Erythroblast (primary cell): Measurements from ENCODE around the gene CYP4F8.
"Not testable (repeated sequence)": the region's sequence is repeated elsewhere in the genome, so short reads cannot be mapped to it uniquely, and the experiment has no call there.

Experiments
- GATA1 ChIP-seq: IDR thresholded peaks from 2 replicates; pipeline ENCODE4 v1.6.1; 2011; ENCODE audit warnings: low read depth, mild to moderate bottlenecking, control low read depth, low read length, moderate library complexity
- POLR2A ChIP-seq: IDR thresholded peaks from 2 replicates; pipeline ENCODE4 v1.6.1; 2011; ENCODE audit warnings: mild to moderate bottlenecking, low read length

GRCh38 chr19:15593766-15594165, 21.3 kb upstream of the CYP4F8 start:
- TF ChIP-seq POLR2A, GATA1: not testable (repeated sequence)
